Kidney (tissue), 14 donors: Measurements from ENCODE around the gene NFU1. TPM values are rescaled to one million over a fixed set of nuclear protein-coding genes. Genes with fewer than 3 reads are reported as not detected.

Experiments used
- DNase-seq, 5 donors: peaks; one replicate each; pipeline ENCODE4 v3.0.0-alpha.2; 2013 to 2020
- FAIRE-seq: peaks from 2 replicates; lab custom pipeline; 2012; peaks lifted over from hg19 to GRCh38; lab: Jason Lieb, UNC
- H3K27ac ChIP-seq, 2 donors: one replicate each; pipeline ENCODE4 v1.7.0; 2013; ENCODE audit warnings: low read depth in 2 of 2, low read length in 2 of 2, inconsistent platforms in 1 of 2
- H3K27me3 ChIP-seq: one replicate; pipeline ENCODE4 v1.7.1; 2013; ENCODE audit warnings: low read length, inconsistent platforms; ENCODE audit not compliant: control insufficient read depth, insufficient read depth
- H3K36me3 ChIP-seq, 3 donors: one replicate each; pipeline versions ENCODE4 v1.7.0 to v1.7.1; 2013; ENCODE audit warnings: low read length in 3 of 3, control low read depth in 1 of 3, inconsistent platforms in 1 of 3; ENCODE audit not compliant: insufficient read depth in 3 of 3, control insufficient read depth in 2 of 3
- H3K4me1 ChIP-seq, 3 donors: one replicate each; pipeline versions ENCODE4 v1.7.0 to v1.7.1; 2013; ENCODE audit warnings: low read length in 3 of 3, inconsistent platforms in 1 of 3, low read depth in 1 of 3; ENCODE audit not compliant: control insufficient read depth in 2 of 3, insufficient read depth in 2 of 3
- H3K4me3 ChIP-seq, 3 donors: one replicate each; pipeline versions ENCODE4 v1.7.0 to v1.8.1; 2013; ENCODE audit warnings: low read length in 3 of 3, control low read depth in 1 of 3, inconsistent platforms in 1 of 3
- H3K9ac ChIP-seq, 3 donors: one replicate each; pipeline versions ENCODE4 v1.7.0 to v1.7.1; 2013; ENCODE audit warnings: low read length in 3 of 3, control low read depth in 1 of 3, inconsistent platforms in 1 of 3
- H3K9me3 ChIP-seq, 3 donors: one replicate each; pipeline versions ENCODE4 v1.7.0 to v1.7.1; 2013; ENCODE audit warnings: low read length in 3 of 3, control low read depth in 1 of 3, inconsistent platforms in 1 of 3; ENCODE audit not compliant: control insufficient read depth in 2 of 3, insufficient read depth in 1 of 3
- CTCF ChIP-seq: IDR thresholded peaks from 3 replicates; pipeline ENCODE4 v1.5.1; 2012; ENCODE audit warnings: mild to moderate bottlenecking, moderate library complexity, borderline replicate concordance; ENCODE audit not compliant: insufficient read depth; ENCODE audit errors: extremely low read depth
- intact Hi-C: fragments of 100-400 bp; cut with DNase I; formaldehyde crosslinking; loops from one replicate; pipeline ENCODE4 v1.11.1; 2022
- polyA plus RNA-seq: library from polyadenylated mRNA; stranded (reverse); fragments of 350-450 nt; fragmentation: Illumina TruSeq; extraction: RNeasy Lipid Tissue Mini Kit (QIAGEN cat#74804); gene quantifications from one replicate; pipeline ENCODE4 v1.2.3, GENCODE V29; 2014; ENCODE audit warnings: low read depth, low replicate concordance; ENCODE audit not compliant: insufficient read depth
- total RNA-seq: library from RNA; stranded (reverse); fragmentation: NEBNext Ultra II Directional; extraction: Animal tissue kit (Norgen Biotek cat#: 25700); gene quantifications from one replicate; pipeline ENCODE4 v1.2.1, GENCODE V29; 2021
- donor health status: control.
- donor health status: control.
- donor health status: control.
- donor health status: control.
- donor health status: control.
- donor health status: DM: yes; HTN: yes; CAD: no.
- donor health status: Normal renal cell carcinoma (clear cell type).

The NFU1 gene
- total and polyA plus RNA-seq, 2 donors from 2014 or later: 40.2 to 120 TPM

- no peaks in the 10 kb centered on the region for H3K4me1 ChIP-seq
- H3K9me3 ChIP-seq: no peaks in the 10 kb centered on the region
- intact Hi-C loops: no loop called here
- no peak overlapping the region for H3K27ac ChIP-seq
- H3K36me3 ChIP-seq: peaks cover 5 to 20% (median 13%) of the 10 kb centered on the region in 3 donors
- H3K4me3 ChIP-seq: no peak overlapping the region
- no peak for FAIRE-seq
- no peaks in the 10 kb centered on the region for H3K27me3 ChIP-seq
- DNase-seq: no peak
- no peak overlapping the region for H3K9ac ChIP-seq
- TF ChIP-seq CTCF: no peak
Observed at GRCh38 chr2:69395866-69396265, 41.4 kb downstream of the NFU1 start.

- H3K9ac ChIP-seq: no peak overlapping the region
- DNase-seq (no peak), FAIRE-seq (no peak)
- TF ChIP-seq CTCF: no peak
- H3K4me1 ChIP-seq: no peaks in the 10 kb centered on the region
- H3K9me3 ChIP-seq: no peaks in the 10 kb centered on the region
- H3K27me3 ChIP-seq: no peaks in the 10 kb centered on the region
- H3K27ac ChIP-seq: no peak overlapping the region
- no peak overlapping the region for H3K4me3 ChIP-seq
- peaks cover 3 to 10% (median 8%) of the 10 kb centered on the region in 3 donors for H3K36me3 ChIP-seq
- intact Hi-C loops: no loop called here
Observed at GRCh38 chr2:69393963-69394362, 43.3 kb downstream of the NFU1 start.

GRCh38 chr2:69390471-69390870 is 46.8 kb downstream of the NFU1 start:
- Histone ChIP-seq H3K27ac (no peak overlapping the region), H3K36me3 (peaks cover 0 to 5% (median 3%) of the 10 kb centered on the region in 3 donors), H3K27me3 (no peaks in the 10 kb centered on the region), H3K9ac (no peak overlapping the region), H3K9me3 (no peaks in the 10 kb centered on the region), H3K4me1 (peaks cover 0 to 4% (median 0%) of the 10 kb centered on the region in 3 donors), H3K4me3 (no peak overlapping the region)
- FAIRE-seq: no peak
- intact Hi-C loops: no loop called here
- DNase-seq: no peak
- no peak for TF ChIP-seq CTCF

GRCh38 chr2:69390001-69390400 is 47.2 kb downstream of the NFU1 start:
- no peak for FAIRE-seq
- DNase-seq: no peak
- Histone ChIP-seq H3K9me3 (no peaks in the 10 kb centered on the region), H3K4me3 (no peak overlapping the region), H3K36me3 (peaks cover 0 to 4% (median 3%) of the 10 kb centered on the region in 3 donors), H3K9ac (no peak overlapping the region), H3K27me3 (no peaks in the 10 kb centered on the region), H3K27ac (no peak overlapping the region), H3K4me1 (peaks cover 0 to 4% (median 0%) of the 10 kb centered on the region in 3 donors)
- no peak for TF ChIP-seq CTCF
- intact Hi-C loops: no loop called here
